HG02885 (cell line): ENCODE measurements around the gene RNF40.

Source experiments
- ATAC-seq: cut with Tn5 transposase; IDR thresholded peaks from one replicate; pipeline ENCODE4 v1.9.1; 2021; ENCODE audit warnings: mild to moderate bottlenecking; ENCODE audit not compliant: unreplicated experiment, poor library complexity

RNF40 gene

DNA sequence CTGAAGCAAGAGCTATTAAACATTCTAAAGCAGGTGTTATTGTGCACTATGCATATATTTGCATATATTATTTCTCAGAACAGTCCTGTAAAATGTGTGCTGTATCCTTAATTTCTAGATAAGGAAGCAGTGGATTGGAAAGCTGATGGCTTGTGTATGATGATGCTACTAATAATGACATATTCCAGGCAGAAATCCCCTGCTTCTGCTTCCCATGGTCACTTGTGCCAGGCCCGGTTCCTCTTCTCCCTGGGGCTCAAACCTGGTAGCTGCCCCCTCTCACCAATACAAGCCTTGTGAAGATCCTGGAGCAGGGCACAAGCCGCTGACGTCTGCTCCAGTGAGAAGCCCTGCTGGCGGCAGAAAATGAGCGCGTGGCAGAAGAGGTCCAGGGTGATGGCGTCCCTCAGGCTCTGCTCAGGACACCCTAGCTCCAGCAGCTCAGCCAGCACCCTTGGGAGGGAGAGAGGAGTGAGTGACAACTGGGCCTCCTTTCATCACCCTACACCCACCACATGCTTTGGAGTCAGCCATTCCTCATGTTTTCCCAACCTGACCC lies 2.0 kb upstream of the RNF40 start:
- ATAC-seq: no peak

DNA sequence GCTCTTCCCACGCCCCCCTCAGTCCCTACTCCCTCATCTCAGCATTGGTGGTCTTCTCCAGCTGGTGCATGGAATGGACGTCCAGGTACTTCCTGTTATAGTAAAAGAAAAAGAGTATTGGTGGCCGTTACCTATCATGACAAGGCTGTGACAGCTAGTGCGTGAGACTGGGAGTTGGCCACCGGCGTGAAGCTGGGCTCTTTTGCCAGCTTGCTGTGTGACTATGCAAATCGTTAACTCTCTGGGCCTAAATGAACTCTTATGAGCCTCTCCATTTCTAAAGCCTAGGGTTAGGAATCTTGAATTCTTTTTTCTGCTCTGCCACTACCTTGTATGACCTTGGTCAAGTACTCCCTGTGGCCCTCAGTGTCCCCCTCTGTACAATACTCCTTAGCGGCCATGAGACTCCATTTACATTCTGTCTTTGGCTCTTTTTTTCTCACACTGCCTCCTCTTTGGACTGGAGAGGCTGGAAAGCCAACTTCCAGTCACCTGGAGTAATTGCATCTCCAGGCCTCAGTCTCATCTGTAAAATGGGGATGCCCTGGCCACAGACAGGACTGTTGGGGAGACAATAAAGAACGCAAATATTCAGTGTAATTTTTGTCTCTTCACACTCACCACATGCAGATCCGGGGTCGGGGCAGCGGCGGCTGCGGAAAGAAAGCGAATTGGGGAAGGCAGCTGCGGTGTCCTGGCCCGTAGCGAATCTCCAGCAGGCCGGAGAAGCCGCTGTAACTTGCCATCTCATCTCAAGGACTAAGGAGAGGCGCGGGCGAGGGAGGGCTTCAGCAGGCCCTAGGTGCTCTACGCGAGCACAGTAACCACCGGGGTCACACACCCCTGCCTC lies 1.3 kb upstream of the RNF40 start:
- ATAC-seq: no peak

DNA sequence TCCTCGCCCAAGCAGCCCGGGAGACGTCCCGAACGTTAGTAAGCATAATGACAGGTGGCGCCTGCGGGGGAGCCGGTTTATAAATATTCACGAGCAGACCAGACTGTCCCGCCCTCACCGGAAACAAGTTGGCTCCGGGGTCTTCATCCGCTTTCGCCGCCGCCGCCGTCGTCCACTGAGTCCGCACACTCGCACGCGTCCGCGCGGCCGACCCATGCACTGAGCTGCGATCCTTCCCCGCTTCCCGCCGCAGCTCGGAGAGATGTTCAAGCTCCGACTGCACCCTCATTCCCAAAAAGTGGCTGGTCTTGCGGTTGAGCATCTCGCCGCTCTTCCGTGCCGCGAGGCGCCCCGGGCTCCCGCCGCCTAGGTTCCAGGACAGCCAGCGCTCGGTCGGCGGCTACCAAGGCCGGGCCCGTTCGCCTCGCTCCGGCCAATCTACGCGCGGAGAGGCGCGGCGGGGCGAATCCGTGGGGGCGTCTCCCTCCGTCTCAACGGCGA lies 645 bp upstream of the RNF40 start:
- ATAC-seq: peak; percentile 31

DNA sequence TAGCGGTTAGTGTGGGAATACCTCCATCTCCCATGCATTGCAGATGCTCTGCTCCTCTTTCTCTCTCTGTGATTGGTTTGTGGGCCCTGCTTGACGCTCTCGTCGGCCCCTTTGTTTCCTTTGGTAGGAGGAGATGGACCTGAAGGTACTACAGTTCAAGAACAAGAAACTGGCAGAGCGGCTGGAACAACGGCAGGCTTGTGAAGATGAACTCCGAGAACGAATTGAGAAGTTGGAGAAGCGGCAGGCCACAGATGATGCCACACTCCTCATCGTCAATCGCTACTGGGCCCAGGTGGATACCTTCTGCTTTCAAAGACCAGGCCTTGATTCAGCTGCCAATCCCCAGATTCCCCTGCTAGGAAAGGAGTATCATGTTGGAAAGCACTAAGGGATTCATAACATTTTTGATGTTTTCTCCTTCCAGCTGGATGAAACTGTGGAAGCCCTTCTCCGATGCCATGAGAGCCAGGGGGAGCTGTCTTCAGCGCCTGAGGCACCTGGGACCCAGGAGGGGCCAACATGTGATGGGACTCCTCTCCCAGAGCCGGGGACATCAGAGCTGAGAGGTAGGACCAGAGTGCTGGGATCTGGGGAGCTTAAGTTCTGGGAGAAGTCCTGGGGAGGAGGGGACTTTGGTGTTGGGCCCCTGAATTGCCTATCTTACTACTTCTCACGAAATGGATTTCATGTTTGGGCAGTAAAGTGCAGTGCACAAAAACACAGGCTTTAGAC lies 1.0 kb downstream of the RNF40 start:
- ATAC-seq: no peak

DNA sequence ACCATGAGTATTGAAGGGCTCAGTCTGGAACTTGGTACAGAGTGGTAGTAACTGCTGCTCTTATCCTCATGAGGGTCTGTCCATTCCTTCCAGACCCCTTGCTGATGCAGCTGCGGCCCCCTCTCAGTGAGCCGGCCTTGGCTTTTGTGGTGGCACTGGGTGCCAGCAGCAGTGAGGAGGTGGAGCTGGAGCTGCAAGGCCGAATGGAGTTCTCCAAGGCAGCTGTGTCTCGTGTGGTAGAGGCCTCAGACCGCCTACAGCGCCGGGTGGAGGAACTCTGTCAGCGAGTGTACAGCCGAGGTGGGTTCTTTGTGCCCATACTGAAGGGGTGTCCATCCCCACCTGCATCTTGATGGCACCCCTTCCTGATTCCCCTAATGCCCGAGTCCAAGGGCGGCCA lies 2.0 kb downstream of the RNF40 start:
- no peak for ATAC-seq

DNA sequence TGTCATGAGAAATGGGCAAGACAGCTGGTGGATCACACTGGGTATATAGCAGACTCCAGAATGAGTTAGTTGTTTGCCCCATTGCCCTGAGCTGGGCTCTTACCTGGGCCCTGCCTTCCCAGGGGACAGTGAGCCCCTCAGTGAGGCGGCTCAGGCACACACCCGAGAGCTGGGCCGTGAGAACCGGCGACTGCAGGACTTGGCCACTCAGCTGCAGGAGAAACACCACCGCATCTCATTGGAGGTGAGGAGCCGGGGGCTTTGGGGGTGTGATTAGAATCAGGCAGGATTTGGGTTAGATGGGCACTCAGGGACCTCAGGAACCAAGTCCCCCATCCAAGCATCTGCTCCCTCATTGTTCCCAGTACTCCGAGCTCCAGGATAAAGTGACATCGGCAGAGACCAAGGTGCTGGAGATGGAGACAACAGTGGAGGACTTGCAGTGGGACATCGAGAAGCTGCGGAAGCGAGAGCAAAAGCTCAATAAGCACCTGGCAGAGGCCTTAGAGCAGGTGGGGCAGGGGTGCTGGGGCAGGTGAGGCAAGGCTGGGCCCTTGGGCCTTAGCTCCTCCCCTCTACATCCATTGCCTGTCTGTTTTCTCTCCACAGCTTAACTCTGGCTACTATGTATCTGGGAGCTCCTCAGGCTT lies 2.8 kb downstream of the RNF40 start:
- ATAC-seq: no peak

DNA sequence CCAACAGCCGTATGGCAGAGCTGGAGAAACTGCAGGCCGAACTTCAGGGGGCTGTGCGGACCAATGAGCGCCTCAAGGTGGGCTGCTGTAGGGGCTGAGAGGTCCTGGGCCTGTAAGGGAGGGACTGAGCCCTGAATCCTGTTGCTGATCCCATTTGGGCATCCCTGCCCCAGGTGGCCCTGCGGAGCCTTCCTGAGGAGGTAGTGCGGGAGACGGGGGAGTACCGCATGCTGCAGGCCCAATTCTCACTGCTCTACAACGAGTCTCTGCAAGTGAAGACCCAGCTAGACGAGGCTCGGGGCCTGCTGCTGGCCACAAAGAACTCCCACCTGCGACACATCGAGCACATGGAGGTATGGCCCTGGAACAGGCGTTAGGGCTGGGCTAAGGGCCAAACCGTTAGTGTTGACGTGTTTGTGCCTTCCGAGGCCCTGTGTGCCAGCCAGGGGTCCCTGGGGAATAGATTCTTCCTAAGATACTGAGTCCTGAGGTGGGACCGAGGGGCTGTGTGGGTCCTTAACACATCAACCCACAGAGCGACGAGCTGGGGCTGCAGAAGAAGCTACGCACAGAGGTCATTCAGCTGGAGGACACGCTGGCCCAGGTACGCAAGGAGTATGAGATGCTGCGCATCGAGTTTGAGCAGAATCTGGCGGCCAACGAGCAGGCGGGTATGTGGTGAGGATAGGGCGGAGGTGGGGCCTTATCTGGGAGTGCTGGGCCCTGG lies 4.2 kb downstream of the RNF40 start:
- ATAC-seq: no peak

DNA sequence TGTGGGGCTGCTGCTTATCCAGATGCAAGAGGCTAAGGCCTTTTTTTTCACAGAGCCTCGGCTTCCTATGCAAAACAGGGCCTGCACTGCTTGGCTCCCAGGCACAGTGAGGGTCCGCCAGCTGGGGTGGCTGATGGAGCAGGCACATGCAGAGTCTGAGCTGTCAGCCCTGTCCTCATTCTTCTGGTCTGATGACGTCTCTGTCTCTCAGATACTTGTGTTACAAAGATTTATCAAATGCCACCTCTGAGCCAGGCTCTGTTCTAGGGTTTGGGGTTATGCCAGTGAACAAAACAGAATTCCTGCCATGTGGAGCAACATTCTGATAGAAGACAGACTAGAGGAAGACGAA lies 4.8 kb downstream of the RNF40 start:
- ATAC-seq: no peak

DNA sequence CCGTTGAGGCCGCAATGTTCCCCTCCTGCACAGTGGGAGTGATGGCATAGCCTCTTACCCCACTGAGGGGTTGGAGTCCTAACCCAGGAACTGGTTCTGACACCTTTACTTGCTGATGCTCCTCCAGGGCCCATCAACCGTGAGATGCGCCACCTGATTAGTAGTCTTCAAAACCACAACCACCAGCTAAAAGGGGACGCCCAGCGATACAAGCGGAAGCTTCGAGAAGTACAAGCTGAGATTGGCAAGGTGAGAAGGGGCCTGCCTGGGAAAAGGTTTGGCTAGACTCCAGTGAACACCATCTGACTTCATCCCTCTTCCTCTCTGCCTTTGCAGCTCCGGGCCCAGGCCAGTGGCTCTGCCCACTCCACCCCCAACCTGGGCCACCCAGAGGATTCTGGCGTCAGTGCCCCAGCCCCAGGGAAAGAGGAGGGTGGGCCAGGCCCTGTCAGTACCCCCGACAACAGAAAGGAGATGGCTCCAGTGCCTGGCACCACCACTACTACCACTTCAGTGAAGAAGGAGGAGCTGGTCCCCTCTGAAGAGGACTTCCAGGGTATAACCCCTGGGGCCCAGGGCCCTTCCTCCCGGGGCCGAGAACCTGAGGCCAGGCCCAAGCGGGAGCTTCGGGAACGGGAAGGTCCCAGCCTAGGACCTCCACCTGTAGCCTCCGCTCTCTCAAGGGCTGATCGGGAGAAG lies 5.8 kb downstream of the RNF40 start:
- no peak for ATAC-seq

DNA sequence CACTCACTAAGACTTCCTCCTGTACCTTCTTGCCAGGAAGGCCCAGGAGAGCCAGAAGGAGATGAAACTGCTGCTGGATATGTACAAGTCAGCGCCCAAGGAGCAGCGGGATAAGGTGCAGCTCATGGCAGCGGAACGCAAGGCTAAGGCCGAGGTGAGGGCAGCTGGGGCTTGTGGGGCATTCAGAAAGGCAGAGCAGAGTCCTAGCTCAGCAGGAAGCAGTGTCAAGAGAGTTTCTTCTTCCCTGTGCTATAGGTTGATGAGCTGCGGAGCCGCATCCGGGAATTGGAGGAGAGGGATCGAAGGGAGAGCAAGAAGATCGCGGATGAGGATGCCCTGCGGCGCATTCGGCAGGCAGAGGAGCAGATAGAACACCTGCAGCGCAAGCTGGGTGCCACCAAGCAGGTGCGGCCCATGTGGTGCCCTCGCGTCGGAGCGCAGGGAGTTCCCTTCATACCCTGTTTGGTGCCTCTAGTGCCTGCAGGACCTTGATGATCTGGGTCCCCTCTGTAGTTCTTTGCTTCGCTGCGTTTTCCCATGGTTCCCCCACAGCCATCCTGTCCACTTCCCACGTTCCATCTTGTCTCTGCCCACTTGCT lies 6.6 kb downstream of the RNF40 start:
- no peak for ATAC-seq

DNA sequence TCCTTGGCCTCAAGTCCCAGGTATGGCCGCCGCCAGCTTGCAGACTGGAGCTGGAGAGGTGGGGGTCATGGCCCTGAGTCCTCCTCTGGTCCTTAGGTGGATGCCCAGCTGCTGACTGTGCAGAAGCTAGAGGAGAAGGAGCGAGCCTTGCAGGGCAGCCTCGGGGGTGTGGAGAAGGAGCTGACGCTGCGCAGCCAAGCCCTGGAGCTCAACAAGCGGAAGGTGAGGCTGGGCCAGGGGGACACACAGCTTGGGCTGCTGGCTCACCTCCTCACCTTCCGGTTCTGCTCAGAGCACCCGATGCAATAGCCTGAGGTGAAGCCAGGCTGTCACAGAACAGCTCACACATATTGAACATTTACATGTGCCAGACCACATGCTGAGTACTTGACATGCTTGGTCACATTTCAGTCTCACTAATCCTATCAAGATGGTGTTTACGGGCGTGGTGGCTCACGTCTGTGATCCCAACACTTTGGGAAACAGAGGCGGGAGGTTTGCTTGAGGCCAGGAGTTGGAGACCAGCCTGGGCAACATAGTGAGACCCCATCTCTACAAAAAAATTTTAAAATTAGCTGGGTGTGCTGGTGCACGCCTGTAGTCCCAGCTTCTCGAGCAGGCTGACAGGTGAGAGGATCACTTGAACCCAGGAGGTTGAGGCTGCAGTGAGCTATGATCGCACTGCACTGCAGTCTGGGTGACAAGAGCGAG lies 7.4 kb downstream of the RNF40 start:
- no peak for ATAC-seq

DNA sequence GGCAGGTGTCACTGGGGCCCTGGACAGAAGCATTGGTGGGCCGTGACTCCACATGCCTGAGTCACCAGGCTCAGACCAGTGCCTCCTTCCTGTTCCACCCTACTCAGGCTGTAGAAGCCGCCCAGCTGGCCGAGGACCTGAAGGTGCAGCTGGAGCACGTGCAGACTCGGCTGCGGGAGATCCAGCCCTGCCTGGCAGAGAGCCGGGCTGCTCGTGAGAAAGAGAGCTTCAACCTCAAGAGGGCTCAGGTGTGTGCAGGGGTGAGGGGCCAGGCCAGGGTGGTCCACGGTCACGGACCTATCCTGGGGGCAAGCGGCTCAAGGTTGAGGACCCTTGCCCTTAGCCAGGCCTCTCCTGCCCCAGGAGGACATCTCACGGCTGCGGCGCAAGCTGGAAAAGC lies 9.6 kb downstream of the RNF40 start:
- ATAC-seq: no peak

DNA sequence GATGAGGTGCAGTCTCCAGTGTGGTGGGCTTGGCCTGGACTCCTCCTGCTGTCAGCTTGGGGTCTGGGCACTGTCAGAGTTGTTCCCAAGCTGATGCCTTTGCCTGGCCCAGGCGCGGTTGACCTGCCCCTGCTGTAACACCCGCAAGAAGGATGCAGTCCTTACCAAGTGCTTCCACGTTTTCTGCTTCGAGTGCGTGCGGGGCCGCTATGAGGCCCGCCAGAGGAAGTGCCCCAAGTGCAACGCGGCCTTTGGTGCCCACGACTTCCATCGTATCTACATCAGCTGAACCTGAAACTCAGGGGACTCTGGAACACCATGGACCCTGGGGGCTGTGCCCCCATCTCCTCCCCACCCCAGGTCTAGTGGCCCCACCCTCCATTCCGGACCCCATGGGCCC lies 11.7 kb downstream of the RNF40 start:
- ATAC-seq: no peak

DNA sequence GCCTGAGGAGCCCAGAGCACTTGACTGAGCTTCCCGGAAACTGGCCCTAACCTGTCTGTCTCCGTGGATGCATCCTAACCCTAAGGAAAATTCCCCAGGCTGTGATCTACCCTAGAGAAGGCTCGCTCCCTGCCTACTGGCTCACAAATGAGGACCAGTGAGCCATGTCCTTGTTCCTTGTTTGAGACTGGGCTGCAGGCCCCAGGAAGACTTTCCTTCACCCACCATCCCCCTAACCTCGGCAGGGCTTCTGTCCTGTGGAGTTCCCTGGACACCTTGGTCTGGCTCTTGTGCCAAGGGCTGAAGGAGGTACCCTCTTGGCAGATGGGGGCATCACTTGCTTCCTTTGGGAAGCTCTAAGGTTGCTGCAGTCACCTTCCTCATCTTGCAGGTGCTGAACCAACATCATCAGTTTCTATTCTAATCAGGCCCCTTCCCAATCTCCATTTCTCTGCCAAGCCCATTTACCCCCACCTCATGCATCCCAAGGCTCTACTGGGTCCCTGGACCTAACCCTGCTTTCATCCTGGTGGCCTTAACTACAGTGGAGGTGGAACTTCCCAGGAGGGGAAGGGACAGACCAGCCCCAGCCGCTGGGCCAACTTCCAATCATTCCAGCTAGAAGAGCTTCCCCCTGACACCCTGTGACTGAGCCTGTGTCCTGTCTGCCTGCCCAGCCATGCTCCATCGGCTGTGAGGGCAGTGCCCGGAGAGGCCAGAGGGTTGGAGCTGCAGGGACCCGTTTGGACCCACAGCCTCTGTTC lies 12.4 kb downstream of the RNF40 start:
- peak; percentile 5 for ATAC-seq

DNA sequence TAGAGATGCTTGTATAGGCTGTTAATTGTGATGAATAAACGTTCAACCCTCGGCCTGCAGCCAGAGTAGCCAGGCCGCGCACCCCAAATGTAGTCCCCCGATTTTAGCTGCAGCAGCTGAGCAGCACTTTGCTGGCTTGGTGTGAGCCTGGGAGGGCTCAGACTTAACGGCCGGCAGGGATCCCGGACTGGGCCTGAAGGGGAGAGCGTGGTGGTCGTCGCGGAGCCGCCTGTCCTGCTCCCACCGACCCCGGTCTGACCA lies 12.9 kb downstream of the RNF40 start:
- no peak for ATAC-seq

DNA sequence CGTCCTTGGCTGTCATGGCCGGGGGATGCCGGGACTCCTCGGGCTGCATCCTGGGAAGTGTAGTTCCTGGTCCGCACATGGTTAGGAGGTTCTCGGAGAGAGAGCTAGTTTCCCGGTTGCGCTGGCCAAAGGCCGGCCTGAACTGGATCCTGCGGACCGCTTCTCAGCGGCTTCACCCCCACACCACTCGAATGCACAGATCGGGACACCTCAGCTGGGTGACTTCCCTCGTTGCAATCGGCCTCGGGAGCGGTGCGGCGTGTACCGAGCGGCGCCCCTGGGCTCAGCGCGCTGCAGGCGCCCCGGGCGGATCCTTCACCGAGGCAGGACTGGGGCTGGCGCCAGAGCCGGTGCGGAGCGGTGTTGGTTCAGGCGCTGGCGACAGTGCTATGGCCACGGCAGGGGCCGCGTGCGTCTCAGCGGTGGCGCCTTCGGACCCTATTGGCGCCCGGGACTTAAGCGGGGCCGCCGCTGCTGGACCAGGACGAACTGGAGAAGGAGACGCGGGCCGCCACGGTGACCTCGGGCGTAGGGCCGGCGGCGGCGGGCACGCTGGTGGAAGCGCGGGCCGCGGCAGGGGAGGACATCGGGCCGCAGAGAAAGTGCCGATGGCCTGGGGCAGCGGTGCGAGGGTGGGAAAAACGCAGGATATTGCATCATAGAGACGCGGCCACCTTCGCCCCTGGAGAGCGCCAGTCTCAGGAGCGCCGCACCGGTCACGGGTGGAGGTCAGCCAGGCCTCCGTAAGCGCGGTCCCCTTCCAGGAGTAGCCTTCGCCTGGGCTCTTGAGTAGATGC lies 13.5 kb downstream of the RNF40 start:
- ATAC-seq: peak; percentile 70

DNA sequence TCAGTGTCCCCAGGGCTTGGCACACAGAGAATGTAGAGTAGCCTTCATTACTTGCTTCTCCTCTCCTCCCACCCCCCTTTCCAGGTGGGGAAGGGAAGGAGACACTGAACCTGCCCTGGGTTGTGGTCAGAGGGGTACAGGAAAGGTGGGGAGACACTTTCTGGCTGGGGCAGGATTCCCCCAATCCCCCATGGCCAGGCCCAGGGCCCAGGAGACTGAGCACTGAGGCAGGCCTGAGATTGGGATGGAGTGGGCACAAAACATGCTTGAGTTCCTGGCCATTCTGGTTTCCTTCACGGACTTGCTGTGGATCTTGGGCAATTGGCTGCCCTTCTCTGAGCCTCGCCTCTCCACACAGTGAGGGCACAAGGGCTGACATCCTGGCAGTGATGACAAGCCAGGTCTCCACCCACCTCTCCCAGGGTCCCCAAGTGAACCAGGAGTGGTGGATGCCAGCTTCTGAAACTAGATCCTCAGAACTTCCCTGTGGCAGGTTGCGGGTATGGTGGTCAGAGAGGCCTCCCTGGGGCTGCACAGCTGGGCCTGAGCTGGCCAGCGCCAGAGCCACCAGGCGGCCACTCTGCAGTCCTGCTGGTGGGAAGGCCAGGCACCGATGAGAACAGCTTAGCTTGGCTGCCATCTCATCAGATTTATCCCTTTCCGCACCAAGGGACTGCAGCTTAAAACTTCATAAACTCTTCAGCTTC lies 15.6 kb downstream of the RNF40 start:
- no peak for ATAC-seq
